ENCODE results near the gene DPP6.

GRCh38 chr7:154167807-154168206 lies 115.6 kb downstream of the DPP6 start:
- TF ChIP-seq PAX5 (IDR thresholded peaks at IDR 0.05; ENCODE audit: insufficient read depth, low read length, severe bottlenecking) (no peak), POLR2A (IDR thresholded peaks at IDR 0.05; ENCODE audit: low read depth, low read length) (no peak)
